Progenitor cell of endocrine pancreas (in vitro differentiated cells): ENCODE results near the gene C1QTNF5. TPM values are rescaled to one million over a fixed set of nuclear protein-coding genes. Genes with fewer than 3 reads are reported as not detected.
A peak's percentile ranks its signal among the peaks of the same experiment; 100 is the strongest.

ENCODE experiments used
- DNase-seq: peaks from one replicate; pipeline ENCODE4 v3.0.0; 2021; ENCODE audit warnings: low spot score; ENCODE audit not compliant: unreplicated experiment
- H3K27ac Mint-ChIP-seq: 2 replicates; pipeline ENCODE4 v1.8.0; 2021; ENCODE audit warnings: mild to moderate bottlenecking, moderate library complexity, mixed read lengths
- H3K27me3 Mint-ChIP-seq: 2 replicates; pipeline ENCODE4 v1.8.0; 2021; ENCODE audit warnings: mixed read lengths
- H3K36me3 Mint-ChIP-seq: 2 replicates; pipeline ENCODE4 v1.8.0; 2022; ENCODE audit warnings: mixed read lengths; ENCODE audit not compliant: insufficient read depth
- H3K4me1 Mint-ChIP-seq: 2 replicates; pipeline ENCODE4 v1.8.0; 2021; ENCODE audit warnings: low read depth, mixed read lengths
- H3K4me3 Mint-ChIP-seq: 2 replicates; pipeline ENCODE4 v1.8.0; 2021; ENCODE audit warnings: low read depth, mild to moderate bottlenecking, moderate library complexity, mixed read lengths
- H3K9me3 Mint-ChIP-seq: 2 replicates; pipeline ENCODE4 v1.8.0; 2021; ENCODE audit warnings: low read depth, mixed read lengths
- total RNA-seq: library from RNA; stranded (reverse); gene quantifications from 2 replicates; pipeline ENCODE4 v1.2.1, GENCODE V29; 2021
- TF ChIP-seq, protein P1 (sequence below): fragments of 200-600 bp; sonication (generic); IDR thresholded peaks from one replicate; pipeline ENCODE4 v1.5.0; 2021; ENCODE audit warnings: antibody characterized with exemption, mild to moderate bottlenecking; ENCODE audit not compliant: unreplicated experiment

C1QTNF5 gene
- total RNA-seq, 1 donor from 2014 or later = 0.31 TPM

DNA sequence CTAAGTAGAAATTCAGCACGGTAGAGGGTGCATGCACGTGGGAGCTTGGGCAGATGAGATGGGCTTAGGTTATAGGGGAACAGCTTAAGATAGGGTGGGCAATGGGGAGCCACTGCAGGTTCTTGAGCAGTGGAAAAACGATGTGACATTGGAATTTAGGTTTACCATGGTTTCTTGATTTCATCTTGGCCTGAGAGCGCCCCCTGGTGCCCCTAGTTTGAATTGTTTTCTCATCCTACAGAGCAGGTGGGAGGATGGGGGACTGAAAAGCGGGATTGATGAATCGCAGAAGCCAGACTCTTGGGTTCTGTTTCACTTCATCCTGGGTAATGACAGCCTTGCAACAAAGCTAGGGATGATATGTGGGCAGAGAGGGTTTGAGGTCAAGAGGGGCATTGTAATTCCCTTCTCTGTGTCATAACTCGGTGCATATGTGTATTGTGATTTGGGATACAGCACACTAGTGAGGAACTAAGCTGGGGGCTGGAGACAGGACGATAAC, 17.1 kb downstream of the C1QTNF5 start:
- TF ChIP-seq, protein P1, sequence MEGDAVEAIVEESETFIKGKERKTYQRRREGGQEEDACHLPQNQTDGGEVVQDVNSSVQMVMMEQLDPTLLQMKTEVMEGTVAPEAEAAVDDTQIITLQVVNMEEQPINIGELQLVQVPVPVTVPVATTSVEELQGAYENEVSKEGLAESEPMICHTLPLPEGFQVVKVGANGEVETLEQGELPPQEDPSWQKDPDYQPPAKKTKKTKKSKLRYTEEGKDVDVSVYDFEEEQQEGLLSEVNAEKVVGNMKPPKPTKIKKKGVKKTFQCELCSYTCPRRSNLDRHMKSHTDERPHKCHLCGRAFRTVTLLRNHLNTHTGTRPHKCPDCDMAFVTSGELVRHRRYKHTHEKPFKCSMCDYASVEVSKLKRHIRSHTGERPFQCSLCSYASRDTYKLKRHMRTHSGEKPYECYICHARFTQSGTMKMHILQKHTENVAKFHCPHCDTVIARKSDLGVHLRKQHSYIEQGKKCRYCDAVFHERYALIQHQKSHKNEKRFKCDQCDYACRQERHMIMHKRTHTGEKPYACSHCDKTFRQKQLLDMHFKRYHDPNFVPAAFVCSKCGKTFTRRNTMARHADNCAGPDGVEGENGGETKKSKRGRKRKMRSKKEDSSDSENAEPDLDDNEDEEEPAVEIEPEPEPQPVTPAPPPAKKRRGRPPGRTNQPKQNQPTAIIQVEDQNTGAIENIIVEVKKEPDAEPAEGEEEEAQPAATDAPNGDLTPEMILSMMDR = peak; percentile 79
- Mint-ChIP-seq H3K9me3 (no peaks in the 10 kb centered on the region), H3K4me1 (peaks cover 11% of the 10 kb centered on the region), H3K36me3 (no peaks in the 10 kb centered on the region), H3K27me3 (peaks cover 27% of the 10 kb centered on the region), H3K4me3 (no peak overlapping the region), H3K27ac (no peak overlapping the region)
- peak; percentile 60 for DNase-seq

DNA sequence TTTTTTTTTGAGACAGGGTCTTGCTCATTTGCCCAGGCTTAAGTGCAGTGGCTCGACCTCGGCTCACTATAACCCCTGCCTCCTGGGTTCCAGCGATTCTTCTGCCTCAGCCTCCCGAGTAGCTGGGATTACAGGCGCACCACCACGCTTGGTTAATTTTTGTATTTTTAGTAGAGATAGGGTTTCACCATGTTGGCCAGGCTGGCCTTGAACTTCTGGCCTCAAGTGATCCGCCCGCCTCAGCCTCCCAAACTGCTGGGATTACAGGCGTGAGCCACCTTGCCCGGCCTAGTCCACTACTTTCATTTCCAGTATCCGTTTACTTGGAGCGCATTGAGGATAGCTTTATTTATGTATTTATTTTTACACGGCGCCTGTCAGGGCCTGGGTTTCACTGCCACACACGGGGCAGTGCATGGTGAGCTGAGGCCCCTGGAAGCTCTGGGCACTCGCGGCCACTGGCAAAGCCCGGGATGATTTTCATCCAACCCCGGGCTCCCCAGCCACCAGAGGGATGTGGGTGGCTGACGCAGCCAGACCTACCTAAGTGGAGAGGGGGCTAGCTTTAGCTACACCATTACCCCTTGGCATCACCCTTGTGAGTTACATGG, 17.7 kb downstream of the C1QTNF5 start:
- Mint-ChIP-seq H3K9me3 (no peaks in the 10 kb centered on the region), H3K4me1 (peaks cover 12% of the 10 kb centered on the region), H3K27ac (no peak overlapping the region), H3K36me3 (no peaks in the 10 kb centered on the region), H3K4me3 (no peak overlapping the region), H3K27me3 (peaks cover 30% of the 10 kb centered on the region)
- TF ChIP-seq, protein P1 = no peak
- no peak for DNase-seq

DNA sequence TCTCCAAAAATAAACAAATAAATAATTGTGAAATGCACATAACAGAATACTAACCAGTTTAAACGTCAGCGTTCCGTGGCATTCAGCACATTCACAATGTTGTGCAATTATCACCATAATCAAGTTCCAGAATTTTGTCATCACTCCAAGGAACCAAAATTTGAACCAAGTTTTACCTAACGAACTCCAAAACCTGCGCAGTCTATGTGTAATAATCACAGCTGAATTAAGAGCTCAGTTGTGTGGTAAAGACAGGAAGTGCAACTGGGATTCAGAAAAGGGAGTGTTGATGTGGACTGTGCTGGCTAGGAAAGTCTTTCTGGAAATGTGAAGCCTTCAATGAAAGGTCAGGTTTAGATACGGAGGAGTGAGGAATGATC, 18.3 kb downstream of the C1QTNF5 start:
- Mint-ChIP-seq H3K4me3 (no peak overlapping the region), H3K4me1 (peaks cover 16% of the 10 kb centered on the region), H3K27ac (no peak overlapping the region), H3K36me3 (no peaks in the 10 kb centered on the region), H3K27me3 (peaks cover 35% of the 10 kb centered on the region), H3K9me3 (no peaks in the 10 kb centered on the region)
- DNase-seq = no peak
- TF ChIP-seq, protein P1 = no peak

DNA sequence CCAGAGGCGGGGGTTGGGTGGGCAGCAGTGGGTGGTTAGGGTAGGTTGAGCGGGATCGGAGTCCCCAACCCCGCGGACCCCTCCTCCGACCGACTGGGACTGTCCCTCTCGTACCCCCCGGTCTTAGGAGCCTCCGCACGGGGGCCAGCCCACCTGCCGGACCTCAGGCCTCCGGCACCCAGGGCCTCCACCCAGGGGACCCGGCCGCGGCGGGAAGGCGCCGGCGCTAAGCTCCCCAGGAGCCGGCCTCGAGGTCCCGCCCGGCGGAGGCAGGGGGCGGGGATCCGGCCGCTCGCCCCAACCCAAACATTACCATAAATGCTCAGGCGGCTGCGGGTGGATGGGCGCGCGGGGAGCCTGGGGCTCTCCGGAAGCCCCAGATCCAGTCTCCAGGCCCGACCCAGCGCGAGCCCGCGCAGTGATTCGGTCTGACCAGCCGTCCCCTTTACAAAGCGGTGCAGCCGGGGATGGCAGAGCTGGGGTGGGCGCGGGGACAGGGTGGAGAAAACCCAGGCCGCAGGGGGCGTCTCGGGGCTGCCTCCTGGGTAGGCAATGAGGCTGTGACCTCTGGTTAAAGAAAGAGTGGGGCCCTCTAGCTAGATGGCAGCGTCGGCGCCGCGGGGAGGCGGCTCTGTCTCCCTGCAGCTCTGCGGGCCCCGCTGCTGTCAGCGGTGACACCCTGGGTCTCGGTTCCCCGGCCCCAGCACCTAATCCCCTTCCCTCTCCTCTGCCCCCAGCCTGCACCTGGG, 19.7 kb downstream of the C1QTNF5 start:
- H3K9me3 Mint-ChIP-seq = no peaks in the 10 kb centered on the region
- peak overlapping the region; percentile 76 for H3K27ac Mint-ChIP-seq
- no peaks in the 10 kb centered on the region for H3K36me3 Mint-ChIP-seq
- peaks cover 36% of the 10 kb centered on the region for H3K27me3 Mint-ChIP-seq
- DNase-seq = no peak
- peak overlapping the region; percentile 67 for H3K4me3 Mint-ChIP-seq
- TF ChIP-seq, protein P1 = no peak
- H3K4me1 Mint-ChIP-seq = peaks cover 16% of the 10 kb centered on the region

DNA sequence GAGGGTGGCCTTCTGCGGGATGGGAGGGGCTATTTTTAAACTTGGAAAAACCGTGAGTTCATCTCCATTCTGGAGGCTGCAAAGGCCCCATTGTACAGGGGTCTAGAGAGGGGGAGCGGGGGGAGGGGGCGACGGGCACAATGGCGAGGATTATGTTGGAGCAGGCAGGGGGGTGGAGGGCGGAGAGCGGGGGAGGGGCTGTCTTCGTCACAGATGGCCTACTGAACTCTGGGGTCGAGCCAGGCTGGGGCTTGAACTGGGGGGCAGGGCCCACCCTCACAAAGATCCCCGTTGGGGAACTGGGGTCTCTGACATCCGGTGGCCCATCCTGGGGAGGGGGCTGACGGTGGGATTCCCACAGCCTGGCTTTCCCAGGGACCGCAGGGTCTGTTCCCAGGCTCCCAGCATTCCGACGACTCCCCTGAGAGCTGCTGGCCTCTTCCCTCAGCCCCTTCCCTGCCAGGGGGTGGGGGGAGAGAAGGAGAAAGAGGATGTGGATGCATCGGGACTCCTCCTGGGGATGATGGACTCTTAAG, 20.4 kb downstream of the C1QTNF5 start:
- H3K27ac Mint-ChIP-seq = no peak overlapping the region
- no peaks in the 10 kb centered on the region for H3K9me3 Mint-ChIP-seq
- H3K4me1 Mint-ChIP-seq = peaks cover 19% of the 10 kb centered on the region
- TF ChIP-seq, protein P1 = no peak
- peaks cover 43% of the 10 kb centered on the region for H3K27me3 Mint-ChIP-seq
- DNase-seq = no peak
- H3K36me3 Mint-ChIP-seq = no peaks in the 10 kb centered on the region
- peak overlapping the region; percentile 57 for H3K4me3 Mint-ChIP-seq
